Immature natural killer cell (primary cell): ENCODE results near the gene HS6ST1. TPM values are rescaled to one million over a fixed set of nuclear protein-coding genes. Genes with fewer than 3 reads are reported as not detected.

ENCODE experiments used
- DNase-seq, 3 donors: peaks; one replicate each; pipeline ENCODE4 v3.0.0; 2022; ENCODE audit warnings: mixed read lengths in 1 of 3
- H3K27ac Mint-ChIP-seq, 6 donors: one replicate each; pipeline ENCODE4 v1.8.0; 2020; ENCODE audit warnings: mixed read lengths in 6 of 6, mild to moderate bottlenecking in 5 of 6, inconsistent platforms in 4 of 6, moderate library complexity in 3 of 6
- H3K27me3 Mint-ChIP-seq, 3 donors: one replicate each; pipeline ENCODE4 v1.8.0; 2020 to 2021; ENCODE audit warnings: low read depth in 3 of 3, mild to moderate bottlenecking in 3 of 3, mixed read lengths in 3 of 3, moderate library complexity in 3 of 3, inconsistent platforms in 1 of 3
- H3K36me3 Mint-ChIP-seq, 3 donors: one replicate each; pipeline ENCODE4 v1.8.0; 2020; ENCODE audit warnings: mixed read lengths in 3 of 3, inconsistent platforms in 2 of 3, mild to moderate bottlenecking in 2 of 3
- H3K4me1 Mint-ChIP-seq, 2 donors: one replicate each; pipeline ENCODE4 v1.8.0; 2020; ENCODE audit warnings: inconsistent platforms in 2 of 2, mild to moderate bottlenecking in 2 of 2, mixed read lengths in 2 of 2, moderate library complexity in 1 of 2
- H3K4me3 Mint-ChIP-seq, 5 donors: one replicate each; pipeline ENCODE4 v1.8.0; 2020; ENCODE audit warnings: mild to moderate bottlenecking in 5 of 5, mixed read lengths in 5 of 5, inconsistent platforms in 3 of 5, moderate library complexity in 3 of 5
- H3K9me3 Mint-ChIP-seq, 6 donors: one replicate each; pipeline ENCODE4 v1.8.0; 2020; ENCODE audit warnings: mild to moderate bottlenecking in 6 of 6, mixed read lengths in 6 of 6, inconsistent platforms in 4 of 6, moderate library complexity in 3 of 6
- polyA plus RNA-seq, 3 donors: library from polyadenylated mRNA; unstranded; fragments of 300-500 nt; fragmentation: Illumina TruSeq; gene quantifications; one replicate each; pipeline ENCODE4 v1.2.3, GENCODE V29; 2021

The HS6ST1 gene
- polyA plus RNA-seq, 3 donors from 2014 or later: 5.1 to 6.6 (median 6.0) TPM

DNA sequence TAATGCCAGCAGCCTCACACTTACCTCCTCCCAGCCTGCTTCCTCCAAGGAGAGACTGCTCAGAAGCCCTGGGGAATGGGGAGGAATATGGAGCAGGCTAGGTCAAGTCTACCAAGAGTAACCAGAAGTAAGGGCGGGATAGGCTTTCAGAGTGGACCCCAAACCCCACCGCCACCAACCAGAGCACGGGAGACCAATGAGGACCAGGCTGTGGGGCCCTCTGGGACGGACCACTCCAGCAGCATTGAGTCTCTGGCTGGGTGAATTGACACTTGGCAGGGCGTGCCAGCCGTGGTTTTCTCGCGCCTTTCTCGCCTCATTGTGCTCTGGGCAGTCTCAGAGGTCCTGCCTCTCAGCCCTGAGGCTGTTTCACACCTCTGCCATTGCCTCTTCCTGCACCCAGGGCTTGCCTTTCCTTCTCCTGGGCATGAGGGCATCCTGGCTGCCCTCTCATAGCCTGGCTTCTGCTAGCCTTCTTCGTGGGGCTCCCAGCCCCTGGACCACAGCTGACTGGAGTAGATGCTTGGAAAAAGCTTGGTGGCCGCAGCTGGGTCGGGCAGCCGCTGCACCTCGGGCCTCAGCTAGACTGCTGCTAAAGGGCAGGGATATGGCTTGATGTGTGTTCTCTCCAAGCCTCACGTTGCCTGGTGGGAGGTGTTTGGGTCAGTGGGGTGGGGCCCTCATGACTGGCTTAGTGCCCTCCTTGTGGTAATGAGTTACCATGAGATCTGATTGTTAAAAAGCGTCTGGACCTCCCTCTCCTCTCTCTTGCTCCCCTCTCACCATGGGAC lies 40.5 kb upstream of the HS6ST1 start:
- DNase-seq: peak; percentile 19 to 32 (median 23)
- no peaks in the 10 kb centered on the region for H3K36me3 Mint-ChIP-seq
- H3K27me3 Mint-ChIP-seq: peaks cover 3 to 11% (median 5%) of the 10 kb centered on the region in 3 donors
- H3K4me3 Mint-ChIP-seq: peak overlapping the region in 3 of 5 donors; percentile 21 to 57 (median 44)
- H3K27ac Mint-ChIP-seq: peak overlapping the region in 1 of 6 donors; percentile 19
- no peaks in the 10 kb centered on the region for H3K9me3 Mint-ChIP-seq
- H3K4me1 Mint-ChIP-seq: peaks cover 16 to 27% of the 10 kb centered on the region in 2 donors

DNA sequence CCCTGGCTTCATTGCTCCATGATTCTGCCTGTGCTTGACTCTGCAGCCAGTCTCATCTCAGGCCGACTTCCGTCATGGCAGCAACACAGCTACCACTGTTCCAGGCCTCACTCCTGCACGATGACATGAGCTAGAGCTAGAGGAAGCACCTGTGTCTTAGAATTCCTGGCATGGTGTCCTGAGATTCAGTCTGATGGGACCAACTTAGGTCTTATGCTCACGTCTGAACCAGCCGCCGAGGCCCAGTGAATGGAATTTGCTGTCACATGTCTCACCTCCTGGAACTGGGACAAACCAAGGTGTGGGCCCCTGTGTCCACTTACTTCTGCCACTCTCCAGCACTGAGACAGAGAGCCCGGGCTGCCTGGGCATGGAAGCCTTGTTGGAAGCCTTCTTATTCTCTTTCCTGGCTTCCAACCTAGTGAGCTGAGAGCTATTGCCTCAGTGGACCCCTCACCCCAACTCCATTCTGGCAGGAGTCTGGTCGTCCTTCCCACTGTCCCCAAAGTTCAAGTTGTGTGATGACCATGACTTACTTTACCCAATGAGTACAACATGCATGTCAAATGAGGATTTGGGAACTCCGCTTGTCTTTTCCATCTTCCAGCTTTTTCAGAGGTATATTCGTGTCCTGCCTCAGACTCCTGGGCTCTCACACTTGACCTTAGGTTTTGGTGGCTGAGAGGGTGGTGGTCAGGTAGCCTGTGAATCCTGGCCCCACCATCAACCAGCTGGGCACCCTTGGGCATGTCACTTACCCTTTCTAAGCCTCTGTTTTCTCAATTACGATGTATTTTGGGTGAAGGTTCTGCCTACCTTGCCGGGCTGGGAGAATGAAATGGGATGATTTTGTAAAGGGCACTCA lies 39.1 kb upstream of the HS6ST1 start:
- no peaks in the 10 kb centered on the region for H3K36me3 Mint-ChIP-seq

DNA sequence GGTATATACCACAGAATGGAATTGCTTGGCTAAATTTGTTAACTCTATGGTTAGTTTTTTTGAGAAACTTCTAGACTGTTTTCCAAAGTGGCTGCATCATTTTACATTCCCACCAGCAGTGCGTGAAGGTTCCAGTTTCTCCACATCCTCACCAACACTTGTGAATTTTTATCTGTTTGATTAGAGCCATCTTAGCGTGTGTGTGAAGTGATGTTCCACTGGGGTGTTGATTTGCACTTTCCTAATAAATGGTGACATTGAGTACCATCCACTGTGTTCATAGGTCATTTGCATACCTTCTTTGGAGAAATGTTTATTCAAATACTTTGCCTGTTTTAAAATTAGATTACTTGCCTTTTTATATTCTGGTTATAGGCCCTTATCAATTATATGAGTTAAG lies 37.5 kb upstream of the HS6ST1 start:
- no peak overlapping the region for H3K27ac Mint-ChIP-seq
- no peak for DNase-seq
- no peak overlapping the region for H3K4me3 Mint-ChIP-seq
- peaks cover 0 to 4% (median 0%) of the 10 kb centered on the region in 3 donors for H3K36me3 Mint-ChIP-seq
- H3K27me3 Mint-ChIP-seq: peaks cover 2 to 11% (median 5%) of the 10 kb centered on the region in 3 donors
- H3K4me1 Mint-ChIP-seq: peaks cover 21 to 35% of the 10 kb centered on the region in 2 donors
- H3K9me3 Mint-ChIP-seq: no peaks in the 10 kb centered on the region

More for the DNA sequence above, 39.1 kb upstream of the HS6ST1 start:
- DNase-seq: no peak
- Mint-ChIP-seq H3K4me1 (peaks cover 16 to 27% of the 10 kb centered on the region in 2 donors), H3K27ac (no peak overlapping the region), H3K9me3 (no peaks in the 10 kb centered on the region), H3K4me3 (no peak overlapping the region), H3K27me3 (peaks cover 3 to 11% (median 5%) of the 10 kb centered on the region in 3 donors)

DNA sequence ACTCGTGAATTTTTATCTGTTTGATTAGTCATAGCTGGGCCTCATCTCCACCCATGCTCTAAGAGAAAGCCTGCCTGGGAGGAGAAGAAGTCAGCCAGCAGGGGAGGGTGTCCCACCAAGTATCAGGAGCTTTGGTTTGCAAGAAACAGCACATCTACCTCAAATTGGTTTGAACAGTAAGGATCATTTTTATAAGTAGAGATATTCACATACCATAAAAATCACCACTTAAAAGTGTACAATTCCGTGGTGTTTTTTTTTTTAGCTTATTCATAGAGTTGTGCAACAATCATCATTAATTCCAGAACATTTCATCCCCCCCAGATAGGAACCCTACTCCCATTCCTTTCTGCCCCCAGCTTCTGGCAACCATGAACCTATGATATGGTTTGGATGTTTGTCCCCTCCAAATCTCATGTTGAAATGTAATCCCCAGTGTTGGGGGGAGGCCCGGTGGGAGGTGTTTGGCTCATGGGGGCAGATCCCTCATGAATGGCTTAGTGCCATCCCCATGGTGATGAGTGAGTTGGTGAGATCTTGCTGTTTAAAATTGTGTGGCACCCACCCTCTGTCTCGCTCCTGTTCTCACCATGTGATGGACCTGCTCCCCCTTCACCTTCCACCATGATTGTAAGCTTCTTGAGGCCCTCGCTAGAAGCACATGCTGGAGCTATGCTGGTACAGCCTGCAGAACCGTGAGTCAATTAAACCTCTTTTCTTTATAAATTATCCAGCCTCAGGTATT lies 36.2 kb upstream of the HS6ST1 start:
- H3K4me1 Mint-ChIP-seq: peaks cover 16 to 31% of the 10 kb centered on the region in 2 donors
- H3K4me3 Mint-ChIP-seq: no peak overlapping the region
- H3K27ac Mint-ChIP-seq: no peak overlapping the region
- DNase-seq: no peak
- H3K27me3 Mint-ChIP-seq: peaks cover 2 to 8% (median 5%) of the 10 kb centered on the region in 3 donors
- H3K36me3 Mint-ChIP-seq: peaks cover 0 to 4% (median 0%) of the 10 kb centered on the region in 3 donors
- no peaks in the 10 kb centered on the region for H3K9me3 Mint-ChIP-seq

DNA sequence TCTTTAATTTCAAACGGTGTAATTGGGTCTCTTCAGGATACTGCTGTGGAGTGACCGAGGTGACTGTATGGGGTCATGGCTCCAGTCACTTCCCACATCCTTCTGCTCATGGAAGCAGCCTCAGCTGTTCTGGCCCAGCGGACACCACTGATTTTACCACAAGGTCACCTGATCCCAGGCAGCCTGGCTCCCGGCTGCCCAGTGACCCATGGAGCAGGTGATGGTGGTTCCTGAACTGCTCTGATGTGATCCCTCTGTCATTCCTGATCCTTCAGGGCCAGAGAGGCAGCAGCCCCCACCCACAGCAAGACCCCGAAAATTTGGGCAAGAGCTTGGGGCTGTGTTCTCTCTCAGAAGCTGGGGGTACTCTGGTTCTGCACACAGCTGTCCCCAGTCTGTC lies 35.5 kb upstream of the HS6ST1 start:
- Mint-ChIP-seq H3K4me1 (peaks cover 10 to 24% of the 10 kb centered on the region in 2 donors), H3K9me3 (no peaks in the 10 kb centered on the region), H3K36me3 (peaks cover 0 to 4% (median 0%) of the 10 kb centered on the region in 3 donors), H3K27me3 (peaks cover 0 to 5% (median 5%) of the 10 kb centered on the region in 3 donors), H3K27ac (no peak overlapping the region), H3K4me3 (no peak overlapping the region)
- no peak for DNase-seq

DNA sequence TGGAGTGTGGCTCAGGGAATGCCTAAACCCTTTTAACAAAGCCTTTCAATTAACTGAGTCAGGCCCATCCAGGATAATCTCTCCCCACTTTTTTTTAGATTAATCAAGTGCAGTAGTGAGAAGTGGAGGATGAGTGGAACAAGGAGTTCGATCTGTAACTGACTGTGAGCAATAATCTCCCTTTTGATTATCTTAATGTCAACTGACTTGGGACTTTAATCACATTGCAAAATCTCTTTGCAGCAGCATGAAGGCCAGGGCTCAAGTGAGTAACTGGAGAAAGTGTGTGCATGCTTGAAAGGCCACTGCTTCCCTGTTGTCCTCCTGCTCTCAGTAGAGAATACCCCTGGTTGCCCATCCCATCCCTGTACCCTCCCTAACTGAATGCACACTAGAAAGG lies 32.1 kb upstream of the HS6ST1 start:
- Mint-ChIP-seq H3K27ac (no peak overlapping the region), H3K9me3 (no peaks in the 10 kb centered on the region), H3K36me3 (peaks cover 0 to 4% (median 0%) of the 10 kb centered on the region in 3 donors), H3K4me1 (peaks cover 5 to 11% of the 10 kb centered on the region in 2 donors), H3K4me3 (no peak overlapping the region), H3K27me3 (peaks cover 0 to 4% (median 2%) of the 10 kb centered on the region in 3 donors)
- DNase-seq: no peak

DNA sequence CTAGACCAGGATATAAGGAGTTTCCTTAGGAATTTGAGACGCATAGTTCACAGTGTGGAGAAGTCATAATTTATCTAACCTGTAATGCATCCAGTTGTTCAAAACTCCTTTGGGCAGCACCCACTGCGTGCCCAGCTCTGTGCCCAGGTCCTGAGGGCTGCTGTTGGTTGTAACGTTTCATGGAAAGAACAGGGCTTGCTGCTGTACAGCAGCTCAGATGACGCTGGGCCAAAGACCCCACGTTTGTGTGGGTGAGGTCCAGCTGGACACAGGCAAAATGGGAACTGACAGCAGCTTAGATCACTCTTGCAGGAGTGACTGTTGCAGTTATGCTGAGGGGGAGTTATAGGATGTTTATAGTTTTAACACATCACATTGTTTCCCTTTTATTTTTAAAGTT lies 30.0 kb upstream of the HS6ST1 start:
- H3K9me3 Mint-ChIP-seq: no peaks in the 10 kb centered on the region
- DNase-seq: no peak
- H3K27me3 Mint-ChIP-seq: peaks cover 0 to 2% (median 2%) of the 10 kb centered on the region in 3 donors
- no peak overlapping the region for H3K4me3 Mint-ChIP-seq
- no peak overlapping the region for H3K27ac Mint-ChIP-seq
- H3K36me3 Mint-ChIP-seq: peaks cover 0 to 4% (median 0%) of the 10 kb centered on the region in 3 donors
- peaks cover 5 to 11% of the 10 kb centered on the region in 2 donors for H3K4me1 Mint-ChIP-seq

DNA sequence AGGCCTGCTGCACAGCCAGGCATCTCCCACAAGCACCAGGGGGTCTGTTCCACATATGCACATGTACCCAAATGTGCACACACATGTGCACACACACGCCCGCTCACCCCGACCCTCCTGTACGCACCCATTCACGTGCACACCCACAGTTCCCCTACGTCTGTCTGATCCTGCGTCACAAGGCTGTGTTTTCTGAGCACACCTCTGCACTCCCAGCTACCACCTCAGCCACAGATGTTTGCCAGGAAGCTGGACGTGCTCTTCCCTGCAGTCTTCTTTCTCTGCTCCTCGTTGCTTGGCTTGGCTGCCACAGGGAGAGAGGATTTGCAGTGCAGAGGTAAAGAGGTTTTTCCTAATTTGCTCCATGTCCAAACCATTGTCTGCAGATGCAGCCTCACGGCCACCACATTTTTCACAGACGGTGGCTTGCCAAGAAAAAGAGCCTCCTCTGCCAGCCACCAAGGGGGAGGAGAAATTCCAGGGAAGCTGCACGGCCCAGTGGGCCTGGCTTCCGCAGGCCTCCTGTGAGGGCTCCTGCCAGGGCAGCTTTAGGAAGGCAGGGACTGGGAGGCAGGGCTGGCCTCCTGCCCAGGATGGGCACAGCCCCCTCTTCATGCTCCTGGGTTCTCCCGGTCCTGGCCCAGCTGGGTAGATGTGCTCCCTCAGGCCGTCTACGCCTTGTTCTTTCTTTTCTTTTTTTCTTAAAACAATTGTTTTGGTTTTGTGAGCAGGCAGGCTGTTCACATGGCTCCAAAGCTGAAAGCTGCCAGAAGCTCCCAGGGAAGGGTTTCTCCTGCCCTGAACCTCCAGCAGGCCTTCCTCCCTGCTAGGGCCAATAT lies 29.3 kb upstream of the HS6ST1 start:
- Mint-ChIP-seq H3K9me3 (no peaks in the 10 kb centered on the region), H3K4me1 (peaks cover 5 to 11% of the 10 kb centered on the region in 2 donors), H3K36me3 (peaks cover 0 to 4% (median 0%) of the 10 kb centered on the region in 3 donors), H3K4me3 (no peak overlapping the region), H3K27ac (no peak overlapping the region), H3K27me3 (peaks cover 0 to 2% (median 2%) of the 10 kb centered on the region in 3 donors)
- DNase-seq: no peak

DNA sequence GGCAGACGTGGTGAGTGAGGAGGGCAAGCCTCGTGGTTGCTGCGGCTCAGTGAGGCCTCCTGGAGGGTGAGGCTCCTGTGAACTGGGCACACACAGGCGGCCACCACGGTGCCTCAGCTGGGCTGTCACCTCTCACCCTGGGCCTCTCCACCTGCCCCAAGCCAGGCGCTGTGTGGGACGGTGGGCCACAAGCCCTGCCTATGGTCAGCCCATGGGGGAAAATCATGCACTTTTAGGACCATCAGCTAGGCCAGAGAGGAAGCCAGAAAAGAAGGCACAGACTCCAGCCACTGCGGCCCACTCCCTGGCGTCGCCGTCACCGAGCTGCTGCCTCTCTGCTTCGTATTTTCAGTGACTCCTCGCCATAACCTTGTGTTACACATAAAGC lies 28.5 kb upstream of the HS6ST1 start:
- no peak overlapping the region for H3K27ac Mint-ChIP-seq
- H3K9me3 Mint-ChIP-seq: no peaks in the 10 kb centered on the region
- H3K27me3 Mint-ChIP-seq: peaks cover 0 to 2% (median 2%) of the 10 kb centered on the region in 3 donors
- peaks cover 0 to 4% (median 0%) of the 10 kb centered on the region in 3 donors for H3K36me3 Mint-ChIP-seq
- H3K4me1 Mint-ChIP-seq: peaks cover 5 to 11% of the 10 kb centered on the region in 2 donors
- H3K4me3 Mint-ChIP-seq: no peak overlapping the region
- DNase-seq: no peak

DNA sequence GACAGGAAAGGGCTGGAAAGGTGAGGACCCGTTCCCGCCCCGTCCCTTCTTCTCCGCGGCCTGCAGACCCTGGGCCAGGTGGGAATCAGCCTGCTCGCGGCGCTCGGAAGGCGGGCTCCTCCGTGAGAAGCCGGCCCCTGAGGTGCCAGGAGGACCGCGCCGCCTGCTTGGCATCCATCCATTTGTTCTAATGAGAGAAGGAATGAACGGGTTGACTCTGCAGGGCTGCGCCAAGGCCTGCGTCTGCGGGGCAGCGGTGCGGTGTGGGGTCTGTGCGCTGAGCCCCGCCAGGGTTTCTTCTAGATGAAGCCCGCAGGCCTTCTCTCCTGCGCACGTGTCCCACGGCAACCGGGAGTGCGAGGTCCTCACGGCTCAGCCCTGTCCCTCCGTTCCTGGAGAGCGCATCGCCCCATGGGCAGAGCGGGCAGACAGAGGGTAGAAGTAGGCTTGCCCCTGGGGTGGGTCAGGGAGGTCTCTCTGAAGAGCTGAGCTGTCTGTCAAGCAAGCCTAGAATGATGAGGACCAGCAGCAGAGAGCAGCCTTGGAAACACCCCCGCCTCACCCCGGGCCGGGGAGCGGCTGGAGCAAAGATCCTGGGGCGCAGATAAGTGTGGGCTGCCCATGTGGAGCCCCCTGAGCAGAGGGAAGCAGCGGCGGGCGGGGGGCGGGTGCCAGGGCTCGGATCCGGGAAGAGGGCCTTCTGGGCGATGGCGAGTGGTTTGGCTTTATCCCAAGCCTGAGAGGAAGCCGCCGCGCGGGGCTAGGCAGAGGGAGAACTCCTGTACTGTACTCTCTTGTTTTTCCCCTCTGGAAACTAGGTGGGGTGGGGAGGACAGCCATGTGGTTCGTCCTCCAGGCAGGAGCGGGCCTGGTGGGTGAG lies 27.9 kb upstream of the HS6ST1 start:
- H3K27me3 Mint-ChIP-seq: peaks cover 0 to 2% (median 2%) of the 10 kb centered on the region in 3 donors
- H3K4me1 Mint-ChIP-seq: peaks cover 3 to 7% of the 10 kb centered on the region in 2 donors
- DNase-seq: no peak
- H3K4me3 Mint-ChIP-seq: no peak overlapping the region
- no peaks in the 10 kb centered on the region for H3K9me3 Mint-ChIP-seq
- H3K27ac Mint-ChIP-seq: no peak overlapping the region
- peaks cover 0 to 2% (median 0%) of the 10 kb centered on the region in 3 donors for H3K36me3 Mint-ChIP-seq

DNA sequence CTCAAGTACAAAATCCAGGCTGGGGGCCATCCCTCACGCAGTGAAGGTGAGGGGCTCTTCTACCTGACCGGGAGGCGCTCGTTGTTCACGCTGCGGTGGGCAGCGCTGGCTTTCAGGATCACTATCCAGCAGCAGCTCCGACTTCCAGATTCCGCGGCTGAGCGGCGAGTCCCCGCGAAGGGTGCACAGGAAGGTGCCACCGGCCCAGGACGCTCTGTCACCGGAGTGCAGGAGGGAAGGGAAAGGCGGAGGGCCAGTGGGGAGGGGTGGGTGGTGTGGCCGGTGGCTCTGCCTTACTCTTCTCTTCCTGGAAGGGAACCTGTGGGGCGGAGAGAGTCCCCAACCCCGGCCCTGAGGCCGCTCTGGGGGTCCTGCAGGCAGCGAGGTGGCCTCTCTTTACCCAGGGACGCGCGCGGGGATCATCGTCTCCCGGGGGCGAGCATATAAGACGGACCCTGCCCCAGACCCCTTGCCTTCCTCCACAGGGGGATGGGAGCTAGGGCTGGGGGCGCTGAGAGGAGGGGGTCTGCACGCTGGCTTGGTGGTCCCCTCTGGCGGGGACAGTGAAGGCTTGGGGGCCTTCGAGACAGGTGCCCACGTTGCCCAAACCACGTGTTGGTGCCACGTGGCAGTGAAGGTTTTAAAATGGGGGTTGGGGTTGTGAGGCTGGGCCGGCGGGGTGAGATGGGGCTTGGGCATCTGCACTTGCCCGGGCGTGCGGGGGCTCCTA lies 26.9 kb upstream of the HS6ST1 start:
- no peaks in the 10 kb centered on the region for H3K9me3 Mint-ChIP-seq
- H3K4me3 Mint-ChIP-seq: no peak overlapping the region
- no peak overlapping the region for H3K27ac Mint-ChIP-seq
- DNase-seq: no peak
- H3K4me1 Mint-ChIP-seq: no peaks in the 10 kb centered on the region
- peaks cover 3 to 4% (median 4%) of the 10 kb centered on the region in 3 donors for H3K27me3 Mint-ChIP-seq
- no peaks in the 10 kb centered on the region for H3K36me3 Mint-ChIP-seq
